GM12878 (cell line): Measurements from ENCODE around the gene SRMS. TPM values are rescaled to one million over a fixed set of nuclear protein-coding genes. Genes with fewer than 3 reads are reported as not detected.

Source experiments
- ATAC-seq: fragments of 200-7000 bp; cut with Tn5 transposase; 3 replicates; pipeline ENCODE4 v1.9.1; 2020; ENCODE audit warnings: mild to moderate bottlenecking, moderate library complexity
- BruUV-seq: library from RNA; stranded (reverse); fragments of 400-500 nt; replicated peaks from 2 replicates; lab custom pipeline; 2021; lab: Mats Ljungman, UMichigan
- CTCF ChIA-PET: fragments of 300-600 bp; sonication (Branson Sonifier 250); formaldehyde crosslinking; extraction: SDS; loops from one replicate; lab custom pipeline; 2021; ENCODE audit warnings: inconsistent platforms; lab: Yijun Ruan, JAX
- POLR2A ChIA-PET: fragments of 350-600 bp; formaldehyde crosslinking; extraction: SDS; loops from one replicate; lab custom pipeline; 2021; ENCODE audit warnings: inconsistent platforms; lab: Charles Lee
- RAD21 ChIA-PET: fragments of 300-600 bp; sonication (Branson Sonifier 250); formaldehyde crosslinking; loops from one replicate; lab custom pipeline; 2023; ENCODE audit warnings: antibody characterized with exemption; ENCODE audit not compliant: unreplicated experiment; lab: Charles Lee
- SMC1A ChIA-PET: fragments of 300-600 bp; sonication (Branson Sonifier 250); formaldehyde crosslinking; loops from one replicate; lab custom pipeline; 2023; ENCODE audit not compliant: unreplicated experiment, uncharacterized antibody; lab: Charles Lee
- DNase-seq: peaks from one replicate; pipeline ENCODE4 v3.0.0-alpha.2; 2011; ENCODE audit warnings: low read depth, low spot score
- FAIRE-seq: peaks from 3 replicates; lab custom pipeline; 2011; peaks lifted over from hg19 to GRCh38; lab: Jason Lieb, UNC
- H2AFZ ChIP-seq: 2 replicates; pipeline ENCODE4 v1.6.0; 2011; ENCODE audit warnings: low read depth, low read length, control low read depth; ENCODE audit not compliant: control insufficient read depth
- H3K27ac ChIP-seq: 2 replicates; pipeline ENCODE4 v1.5.1; 2011; ENCODE audit warnings: control low read depth; ENCODE audit not compliant: control insufficient read depth, insufficient read depth
- H3K27me3 ChIP-seq, 2 experiments: replicated peaks in 1 of 2; 2 replicates each; pipeline versions ENCODE4 v1.6.0 to v1.6.1; 2011; ENCODE audit warnings: low read length in 1 of 2; ENCODE audit not compliant: control insufficient read depth in 2 of 2, insufficient read depth in 2 of 2
- H3K36me3 ChIP-seq, 2 experiments: 2 replicates each; pipeline ENCODE4 v1.5.1; 2011; ENCODE audit warnings: low read length in 1 of 2; ENCODE audit not compliant: control insufficient read depth in 2 of 2, insufficient read depth in 2 of 2
- H3K4me1 ChIP-seq: 2 replicates; pipeline ENCODE4 v1.6.1; 2011; ENCODE audit warnings: mild to moderate bottlenecking, low read length, moderate library complexity, mixed read lengths; ENCODE audit not compliant: control insufficient read depth, insufficient read depth
- H3K4me2 ChIP-seq: 2 replicates; pipeline ENCODE4 v1.6.0; 2011; ENCODE audit warnings: control low read depth; ENCODE audit not compliant: control insufficient read depth, insufficient read depth
- H3K4me3 ChIP-seq: fragments of 200-600 bp; sonication (generic); 2 replicates; pipeline ENCODE4 v1.5.1; 2016
- H3K79me2 ChIP-seq: 2 replicates; pipeline ENCODE4 v1.6.0; 2011; ENCODE audit warnings: low read length; ENCODE audit not compliant: control insufficient read depth, insufficient read depth
- H3K9ac ChIP-seq: 2 replicates; pipeline ENCODE4 v1.8.0; 2011; ENCODE audit warnings: low read length, control low read depth, mixed read lengths; ENCODE audit not compliant: control insufficient read depth, insufficient read depth
- H3K9me3 ChIP-seq: replicated peaks from 3 replicates; pipeline ENCODE4 v1.5.1; 2011; ENCODE audit warnings: mild to moderate bottlenecking, low read length; ENCODE audit not compliant: control insufficient read depth, insufficient read depth
- H4K20me1 ChIP-seq: 2 replicates; pipeline ENCODE4 v1.6.0; 2011; ENCODE audit not compliant: control insufficient read depth, insufficient read depth
- ATF7 ChIP-seq: fragments of 450-650 bp; IDR thresholded peaks from 2 replicates; pipeline ENCODE4 v1.6.1; 2016; ENCODE audit warnings: low read depth, mild to moderate bottlenecking
- CHD2 ChIP-seq: IDR thresholded peaks from 2 replicates; pipeline ENCODE4 v1.6.1; 2011; ENCODE audit warnings: low read depth, low read length, improper control_type of control experiment, borderline replicate concordance
- ETV6 ChIP-seq, 2 experiments: fragments of 450-650 bp in 1 of 2; IDR thresholded peaks in 1 of 2; conservative IDR thresholded peaks in 1 of 2; 2 replicates each; pipeline ENCODE4 v1.6.1; 2014; ENCODE audit warnings: antibody characterized with exemption in 1 of 2, borderline replicate concordance in 1 of 2, low read depth in 1 of 2, mild to moderate bottlenecking in 1 of 2, moderate library complexity in 1 of 2
- MEF2B ChIP-seq: fragments of 450-650 bp; IDR thresholded peaks from 2 replicates; pipeline ENCODE4 v1.6.1; 2018; ENCODE audit warnings: mild to moderate bottlenecking, moderate library complexity; ENCODE audit not compliant: partially characterized antibody, poor library complexity, severe bottlenecking
- NFYB ChIP-seq: IDR thresholded peaks from 2 replicates; pipeline ENCODE4 v1.6.1; 2011; ENCODE audit warnings: low read depth, mild to moderate bottlenecking, low read length, improper control_type of control experiment, moderate library complexity; ENCODE audit not compliant: insufficient read depth
- POLR2AphosphoS2 ChIP-seq: IDR thresholded peaks from 2 replicates; pipeline ENCODE4 v1.6.1; 2011; ENCODE audit warnings: low read depth, mild to moderate bottlenecking, low read length, improper control_type of control experiment, moderate library complexity
- RAD51 ChIP-seq: fragments of 450-650 bp; IDR thresholded peaks from 2 replicates; pipeline ENCODE4 v1.6.1; 2016; ENCODE audit warnings: moderate library complexity, mild to moderate bottlenecking, inconsistent platforms
- RELA ChIP-seq: fragments of 450-650 bp; IDR thresholded peaks from 2 replicates; pipeline ENCODE4 v1.8.0; 2014; ENCODE audit warnings: borderline replicate concordance; ENCODE audit not compliant: partially characterized antibody
- RFX5 ChIP-seq: IDR thresholded peaks from 2 replicates; pipeline ENCODE4 v1.6.1; 2011; ENCODE audit warnings: low read depth, low read length, improper control_type of control experiment
- TBL1XR1 ChIP-seq: IDR thresholded peaks from 2 replicates; pipeline ENCODE4 v1.6.1; 2012; ENCODE audit warnings: low read depth, low read length, improper control_type of control experiment
- ZBED1 ChIP-seq: IDR thresholded peaks from 2 replicates; pipeline ENCODE4 v1.6.1; 2016; ENCODE audit warnings: borderline replicate concordance
- ZNF592 ChIP-seq: fragments of 450-650 bp; IDR thresholded peaks from 2 replicates; pipeline ENCODE4 v1.6.1; 2017; ENCODE audit warnings: mild to moderate bottlenecking, moderate library complexity
- ZZZ3 ChIP-seq: IDR thresholded peaks from 2 replicates; pipeline ENCODE4 v1.6.1; 2011; ENCODE audit warnings: low read depth; ENCODE audit not compliant: control insufficient read depth, insufficient read length
- WGBS: methylation state at CpG from one replicate; pipeline ENCODE4 v1.1.6; 2016; ENCODE audit warnings: low lambda C conversion rate; ENCODE audit not compliant: insufficient replicate concordance, insufficient coverage; ENCODE audit errors: missing lambda C conversion rate; 5-methylcytosine and 5-hydroxymethylcytosine counted together
- in situ Hi-C: fragments of 300-500 bp; cut with MboI; formaldehyde crosslinking; loops from 9 replicates; pipeline ENCODE4 v1.14.3; 2018; ENCODE audit warnings: mixed read lengths
- intact Hi-C: fragments of 100-400 bp; cut with micrococcal nuclease; formaldehyde crosslinking; loops from one replicate; pipeline ENCODE4 v1.14.2; 2022; ENCODE audit not compliant: unreplicated experiment
- polyA plus RNA-seq, 11 experiments: library from polyadenylated mRNA; depleted of rRNA in 4 of 11; unstranded in 6 of 11; stranded (reverse) in 5 of 11; fragments of >200 nt; fragmentation: Nextera tagmentation in 4 of 11; fragmentation: Illumina TruSeq in 1 of 11; extraction: Ambion mirVana in 4 of 11; extraction: Trizol in 1 of 11; gene quantifications; 1 replicate in 1 of 11; 2 replicates in 10 of 11; pipeline versions ENCODE4 v1.2.1 to v1.2.3, GENCODE V29; 2011 to 2016; ENCODE audit warnings: inconsistent platforms in 2 of 11, missing spikeins in 2 of 11, low read depth in 1 of 11
- total RNA-seq, 4 experiments: library from RNA; depleted of rRNA in 3 of 4; stranded (reverse); fragments of >200 nt in 3 of 4; fragmentation: Illumina TruSeq in 1 of 4; extraction: Trizol in 1 of 4; gene quantifications; 2 replicates each; pipeline versions ENCODE4 v1.2.1 to v1.2.3, GENCODE V29; 2013 to 2021
- TF ChIP-seq, protein P1 (sequence below): fragments of 450-650 bp; IDR thresholded peaks from 2 replicates; pipeline ENCODE4 v1.6.1; 2017; ENCODE audit warnings: antibody characterized with exemption, mild to moderate bottlenecking, moderate library complexity
- TF ChIP-seq, protein P2 (sequence below): fragments of 450-650 bp; IDR thresholded peaks from 2 replicates; pipeline ENCODE4 v1.6.1; 2017; ENCODE audit warnings: mild to moderate bottlenecking

Gene SRMS
- total and polyA plus RNA-seq, 10 of the 15 experiments (the other 5 are each of a cell fraction or from before 2014, with no cell fraction given): not detected

- H3K36me3 ChIP-seq: no peaks in the 10 kb centered on the region
Measured at GRCh38 chr20:63544958-63545516, 2.5 kb downstream of the SRMS start.

More at GRCh38 chr20:63544958-63545516, 2.5 kb downstream of the SRMS start:
- no peak for TF ChIP-seq TBL1XR1
- TF ChIP-seq ATF7: no peak
- no peak for TF ChIP-seq RFX5
- no peak for TF ChIP-seq ZBED1
- no peak for TF ChIP-seq NFYB
- TF ChIP-seq ZNF592: no peak
- TF ChIP-seq POLR2AphosphoS2: no peak
- no peak for TF ChIP-seq RAD51
- TF ChIP-seq ETV6 (conservative IDR thresholded peaks at IDR 0.05 in 1 of 2, IDR thresholded peaks at IDR 0.05 in 1 of 2; ENCODE audit: borderline replicate concordance in 1 of 2, low read depth in 1 of 2): no peak
- TF ChIP-seq, protein P1, sequence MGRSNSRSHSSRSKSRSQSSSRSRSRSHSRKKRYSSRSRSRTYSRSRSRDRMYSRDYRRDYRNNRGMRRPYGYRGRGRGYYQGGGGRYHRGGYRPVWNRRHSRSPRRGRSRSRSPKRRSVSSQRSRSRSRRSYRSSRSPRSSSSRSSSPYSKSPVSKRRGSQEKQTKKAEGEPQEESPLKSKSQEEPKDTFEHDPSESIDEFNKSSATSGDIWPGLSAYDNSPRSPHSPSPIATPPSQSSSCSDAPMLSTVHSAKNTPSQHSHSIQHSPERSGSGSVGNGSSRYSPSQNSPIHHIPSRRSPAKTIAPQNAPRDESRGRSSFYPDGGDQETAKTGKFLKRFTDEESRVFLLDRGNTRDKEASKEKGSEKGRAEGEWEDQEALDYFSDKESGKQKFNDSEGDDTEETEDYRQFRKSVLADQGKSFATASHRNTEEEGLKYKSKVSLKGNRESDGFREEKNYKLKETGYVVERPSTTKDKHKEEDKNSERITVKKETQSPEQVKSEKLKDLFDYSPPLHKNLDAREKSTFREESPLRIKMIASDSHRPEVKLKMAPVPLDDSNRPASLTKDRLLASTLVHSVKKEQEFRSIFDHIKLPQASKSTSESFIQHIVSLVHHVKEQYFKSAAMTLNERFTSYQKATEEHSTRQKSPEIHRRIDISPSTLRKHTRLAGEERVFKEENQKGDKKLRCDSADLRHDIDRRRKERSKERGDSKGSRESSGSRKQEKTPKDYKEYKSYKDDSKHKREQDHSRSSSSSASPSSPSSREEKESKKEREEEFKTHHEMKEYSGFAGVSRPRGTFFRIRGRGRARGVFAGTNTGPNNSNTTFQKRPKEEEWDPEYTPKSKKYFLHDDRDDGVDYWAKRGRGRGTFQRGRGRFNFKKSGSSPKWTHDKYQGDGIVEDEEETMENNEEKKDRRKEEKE: no peak
- no peak for TF ChIP-seq CHD2
- no peak for TF ChIP-seq ZZZ3
- TF ChIP-seq MEF2B: no peak
- TF ChIP-seq, protein P2, sequence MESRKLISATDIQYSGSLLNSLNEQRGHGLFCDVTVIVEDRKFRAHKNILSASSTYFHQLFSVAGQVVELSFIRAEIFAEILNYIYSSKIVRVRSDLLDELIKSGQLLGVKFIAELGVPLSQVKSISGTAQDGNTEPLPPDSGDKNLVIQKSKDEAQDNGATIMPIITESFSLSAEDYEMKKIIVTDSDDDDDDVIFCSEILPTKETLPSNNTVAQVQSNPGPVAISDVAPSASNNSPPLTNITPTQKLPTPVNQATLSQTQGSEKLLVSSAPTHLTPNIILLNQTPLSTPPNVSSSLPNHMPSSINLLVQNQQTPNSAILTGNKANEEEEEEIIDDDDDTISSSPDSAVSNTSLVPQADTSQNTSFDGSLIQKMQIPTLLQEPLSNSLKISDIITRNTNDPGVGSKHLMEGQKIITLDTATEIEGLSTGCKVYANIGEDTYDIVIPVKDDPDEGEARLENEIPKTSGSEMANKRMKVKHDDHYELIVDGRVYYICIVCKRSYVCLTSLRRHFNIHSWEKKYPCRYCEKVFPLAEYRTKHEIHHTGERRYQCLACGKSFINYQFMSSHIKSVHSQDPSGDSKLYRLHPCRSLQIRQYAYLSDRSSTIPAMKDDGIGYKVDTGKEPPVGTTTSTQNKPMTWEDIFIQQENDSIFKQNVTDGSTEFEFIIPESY: no peak
- no peak for TF ChIP-seq RELA
- in situ Hi-C loops: no loop called here
- Histone ChIP-seq H3K4me1 (peaks cover 12% of the 10 kb centered on the region; the same call in 1 of the 2 replicates), H3K9ac (no peak overlapping the region), H3K4me2 (no peak overlapping the region), H3K79me2 (no peaks in the 10 kb centered on the region), H3K27me3 (no peaks in the 10 kb centered on the region; a peak in 1 of 4 replicates), H4K20me1 (no peaks in the 10 kb centered on the region), H3K4me3 (no peak overlapping the region), H2AFZ (no peak overlapping the region), H3K9me3 (no peaks in the 10 kb centered on the region), H3K27ac (no peak overlapping the region)
- ChIA-PET SMC1A (no interaction called here), POLR2A (no interaction called here), RAD21 (interaction anchor here (1.6 kb wide), 1 partner anchor 7 kb away, joined by 4 read pairs; no protein-coding TSS in a partner anchor), CTCF (no interaction called here)
- ATAC-seq (no peak), DNase-seq (no peak), FAIRE-seq (no peak)
- no TSS peak for BruUV-seq
- 35% methylated on average over 18 of the region's 19 CpGs for WGBS
- intact Hi-C loops: no loop called here
